Neural crest cell (in vitro differentiated cells): ENCODE results near the gene ZKSCAN1. TPM values are rescaled to one million over a fixed set of nuclear protein-coding genes. Genes with fewer than 3 reads are reported as not detected.
A peak's percentile ranks its signal among the peaks of the same experiment; 100 is the strongest.
"Not testable (repeated sequence)": the region's sequence is repeated elsewhere in the genome, so short reads cannot be mapped to it uniquely, and the experiment has no call there.

Source experiments
- DNase-seq: peaks from one replicate; pipeline ENCODE4 v3.0.0; 2021; ENCODE audit warnings: low read depth, mixed read lengths, low spot score
- H3K27ac Mint-ChIP-seq: one replicate; pipeline ENCODE4 v1.8.0; 2021; ENCODE audit warnings: mild to moderate bottlenecking, mixed read lengths; ENCODE audit not compliant: unreplicated experiment
- H3K27me3 Mint-ChIP-seq: 2 replicates; pipeline ENCODE4 v1.8.0; 2021; ENCODE audit warnings: low read depth, mild to moderate bottlenecking, mixed read lengths
- H3K36me3 Mint-ChIP-seq: 2 replicates; pipeline ENCODE4 v1.8.0; 2021; ENCODE audit warnings: low read depth, mild to moderate bottlenecking, mixed read lengths
- H3K4me1 Mint-ChIP-seq: 2 replicates; pipeline ENCODE4 v1.8.0; 2021; ENCODE audit warnings: mixed read lengths
- H3K4me3 Mint-ChIP-seq: one replicate; pipeline ENCODE4 v1.8.0; 2021; ENCODE audit warnings: mild to moderate bottlenecking, mixed read lengths
- H3K9me3 Mint-ChIP-seq: 2 replicates; pipeline ENCODE4 v1.8.0; 2021; ENCODE audit warnings: mixed read lengths
- total RNA-seq: library from RNA; stranded (reverse); gene quantifications from 2 replicates; pipeline ENCODE4 v1.2.1, GENCODE V29; 2021
- TF ChIP-seq, protein P1 (sequence below): fragments of 200-600 bp; sonication (generic); conservative IDR thresholded peaks from 2 replicates; pipeline ENCODE4 v1.5.0; 2021; ENCODE audit warnings: antibody characterized with exemption, mild to moderate bottlenecking

ZKSCAN1 gene
- total RNA-seq, 1 donor from 2014 or later = 122 TPM

GRCh38 chr7:100010901-100011300, 4.5 kb upstream of the ZKSCAN1 start:
- H3K27me3 Mint-ChIP-seq = peaks cover 25% of the 10 kb centered on the region
- no peak overlapping the region for H3K4me3 Mint-ChIP-seq
- no peaks in the 10 kb centered on the region for H3K9me3 Mint-ChIP-seq
- H3K4me1 Mint-ChIP-seq = peaks cover 6% of the 10 kb centered on the region
- no peak overlapping the region for H3K27ac Mint-ChIP-seq
- DNase-seq = no peak
- TF ChIP-seq, protein P1, sequence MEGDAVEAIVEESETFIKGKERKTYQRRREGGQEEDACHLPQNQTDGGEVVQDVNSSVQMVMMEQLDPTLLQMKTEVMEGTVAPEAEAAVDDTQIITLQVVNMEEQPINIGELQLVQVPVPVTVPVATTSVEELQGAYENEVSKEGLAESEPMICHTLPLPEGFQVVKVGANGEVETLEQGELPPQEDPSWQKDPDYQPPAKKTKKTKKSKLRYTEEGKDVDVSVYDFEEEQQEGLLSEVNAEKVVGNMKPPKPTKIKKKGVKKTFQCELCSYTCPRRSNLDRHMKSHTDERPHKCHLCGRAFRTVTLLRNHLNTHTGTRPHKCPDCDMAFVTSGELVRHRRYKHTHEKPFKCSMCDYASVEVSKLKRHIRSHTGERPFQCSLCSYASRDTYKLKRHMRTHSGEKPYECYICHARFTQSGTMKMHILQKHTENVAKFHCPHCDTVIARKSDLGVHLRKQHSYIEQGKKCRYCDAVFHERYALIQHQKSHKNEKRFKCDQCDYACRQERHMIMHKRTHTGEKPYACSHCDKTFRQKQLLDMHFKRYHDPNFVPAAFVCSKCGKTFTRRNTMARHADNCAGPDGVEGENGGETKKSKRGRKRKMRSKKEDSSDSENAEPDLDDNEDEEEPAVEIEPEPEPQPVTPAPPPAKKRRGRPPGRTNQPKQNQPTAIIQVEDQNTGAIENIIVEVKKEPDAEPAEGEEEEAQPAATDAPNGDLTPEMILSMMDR = no peak
- no peaks in the 10 kb centered on the region for H3K36me3 Mint-ChIP-seq

DNA sequence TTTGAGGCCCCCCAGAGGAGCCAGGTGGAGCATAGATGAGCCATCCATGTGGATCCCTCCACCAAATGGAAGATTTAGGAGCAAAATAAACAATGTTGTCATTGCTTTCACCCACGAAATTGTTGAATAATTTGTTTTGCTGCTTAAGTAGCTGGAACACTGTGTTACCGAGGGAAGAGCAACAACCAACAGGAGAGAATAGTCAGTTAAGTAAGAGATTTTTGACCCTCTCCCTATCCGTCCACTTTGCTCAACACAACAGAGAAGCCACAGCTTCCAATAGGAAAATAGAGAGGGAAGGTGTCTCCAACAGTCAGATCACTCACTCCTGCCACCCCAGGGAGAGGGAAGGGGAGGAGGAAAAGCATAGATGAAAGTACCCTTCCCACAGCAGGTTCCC, 3.9 kb upstream of the ZKSCAN1 start:
- Mint-ChIP-seq H3K27ac (no peak overlapping the region), H3K4me1 (peaks cover 10% of the 10 kb centered on the region), H3K36me3 (no peaks in the 10 kb centered on the region), H3K9me3 (no peaks in the 10 kb centered on the region), H3K27me3 (peaks cover 25% of the 10 kb centered on the region), H3K4me3 (peak overlapping the region; percentile 29)
- TF ChIP-seq, protein P1 = no peak
- no peak for DNase-seq

DNA sequence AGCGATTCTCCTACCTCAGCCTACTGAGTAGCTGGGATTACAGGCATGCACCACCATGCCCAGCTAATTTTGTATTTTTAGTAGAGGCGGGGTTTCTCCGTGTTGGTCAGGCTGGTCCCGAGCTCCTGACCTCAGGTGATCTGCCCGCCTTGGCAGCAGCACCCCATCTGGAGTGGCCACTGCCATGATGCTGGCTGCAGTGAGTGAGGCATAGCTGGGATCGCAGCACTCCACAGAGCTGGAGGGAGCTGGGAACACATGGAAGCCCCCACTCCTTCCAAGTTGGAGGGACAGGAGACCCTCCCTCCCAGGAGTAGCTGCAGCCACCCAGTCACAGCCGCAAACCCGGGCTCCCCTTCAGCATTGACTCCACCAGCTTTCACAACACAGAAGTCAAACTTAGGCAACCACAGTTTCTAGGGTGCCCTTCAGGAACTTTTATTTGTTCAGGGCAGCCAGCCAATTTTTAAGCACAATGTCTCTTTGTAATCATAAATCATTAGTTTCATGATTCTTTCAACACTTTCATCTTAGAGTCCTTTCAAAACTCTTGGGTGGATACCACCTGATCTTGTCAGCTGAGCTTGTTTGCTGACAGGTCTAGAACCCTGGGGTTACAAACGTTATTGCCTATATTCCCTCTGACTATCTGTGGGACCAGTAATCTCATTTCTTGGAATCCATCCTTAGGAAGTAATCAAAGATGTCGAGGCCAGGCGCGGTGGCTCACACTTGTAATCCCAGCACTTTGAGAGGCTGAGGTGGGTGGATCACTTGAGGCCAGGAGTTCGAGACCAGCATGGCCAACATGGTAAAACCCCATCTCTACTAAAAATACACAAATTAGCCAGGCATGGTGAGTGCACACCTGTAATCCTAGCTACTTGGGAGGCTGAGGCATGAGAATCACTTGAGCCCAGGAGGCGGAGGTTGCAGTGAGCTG, 2.7 kb upstream of the ZKSCAN1 start:
- DNase-seq, H3K4me3 Mint-ChIP-seq, H3K9me3 Mint-ChIP-seq, H3K36me3 Mint-ChIP-seq, H3K27ac Mint-ChIP-seq: not testable (repeated sequence)
- H3K27me3 Mint-ChIP-seq = peaks cover 25% of the 10 kb centered on the region
- peaks cover 19% of the 10 kb centered on the region for H3K4me1 Mint-ChIP-seq

GRCh38 chr7:100013328-100013676, 2.1 kb upstream of the ZKSCAN1 start:
- H3K27me3 Mint-ChIP-seq = peaks cover 22% of the 10 kb centered on the region
- DNase-seq = no peak
- H3K4me1 Mint-ChIP-seq = peaks cover 25% of the 10 kb centered on the region
- TF ChIP-seq, protein P1 = no peak
- no peak overlapping the region for H3K27ac Mint-ChIP-seq
- H3K36me3 Mint-ChIP-seq = no peaks in the 10 kb centered on the region
- no peak overlapping the region for H3K4me3 Mint-ChIP-seq
- H3K9me3 Mint-ChIP-seq = no peaks in the 10 kb centered on the region

DNA sequence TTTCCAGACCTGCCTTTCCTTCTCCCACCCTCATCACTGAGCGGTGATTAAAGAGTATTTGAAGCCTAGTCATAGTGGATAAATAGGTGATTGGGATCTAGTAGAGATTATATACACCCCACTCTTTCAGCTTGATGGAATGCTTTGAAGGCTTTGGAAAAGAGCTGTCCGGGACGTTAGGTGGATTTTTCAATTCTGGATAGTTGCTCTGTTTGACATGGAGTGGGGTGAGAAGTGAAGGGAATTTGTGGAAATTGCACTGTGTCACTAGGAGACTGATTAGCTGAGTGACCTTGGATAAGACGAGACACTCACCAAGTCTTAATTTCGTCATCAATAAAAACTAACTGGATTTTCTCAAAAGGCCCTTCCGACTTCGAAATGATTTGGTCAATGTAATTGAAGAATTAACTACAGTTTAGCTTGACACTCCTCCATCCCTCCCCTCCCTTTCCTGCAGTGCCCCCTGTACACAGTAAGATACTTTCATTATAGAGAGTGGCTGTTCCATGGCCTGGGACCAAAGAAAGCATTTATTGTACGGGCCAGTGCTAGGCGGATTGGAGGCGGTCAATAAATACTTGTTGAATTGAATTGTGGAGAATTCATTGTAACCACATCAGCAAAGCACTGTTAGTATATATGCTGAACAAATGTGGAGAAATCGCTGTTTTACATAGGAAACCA, 962 bp downstream of the ZKSCAN1 start:
- H3K9me3 Mint-ChIP-seq = no peaks in the 10 kb centered on the region
- peak; percentile 20 for DNase-seq
- H3K4me1 Mint-ChIP-seq = peaks cover 37% of the 10 kb centered on the region
- peaks cover 11% of the 10 kb centered on the region for H3K27me3 Mint-ChIP-seq
- TF ChIP-seq, protein P1 = no peak
- H3K36me3 Mint-ChIP-seq = no peaks in the 10 kb centered on the region
- peak overlapping the region; percentile 91 for H3K27ac Mint-ChIP-seq
- H3K4me3 Mint-ChIP-seq = peak overlapping the region; percentile 95

DNA sequence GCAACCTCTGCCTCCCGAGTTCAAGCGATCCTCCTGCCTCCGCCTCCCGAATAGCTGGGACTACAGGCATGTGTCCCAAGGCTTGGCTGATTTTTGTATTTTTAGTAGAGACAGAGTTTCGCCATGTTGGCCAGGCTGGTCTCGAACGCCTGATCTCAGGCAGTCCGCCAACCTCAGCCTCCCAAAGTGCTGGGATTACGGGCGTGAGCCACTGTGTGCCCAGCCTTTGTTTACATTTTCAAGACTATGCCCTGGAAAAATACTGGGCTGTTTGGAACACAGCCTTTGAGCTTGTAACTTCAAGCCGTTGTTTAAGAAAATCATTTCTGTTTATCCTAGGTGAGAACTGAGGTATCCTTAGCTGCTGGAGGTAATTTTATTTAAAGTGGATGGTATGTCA, 1.9 kb downstream of the ZKSCAN1 start:
- H3K4me1 Mint-ChIP-seq = peaks cover 37% of the 10 kb centered on the region
- peak overlapping the region; percentile 74 for H3K4me3 Mint-ChIP-seq
- H3K27ac Mint-ChIP-seq = no peak overlapping the region
- H3K27me3 Mint-ChIP-seq = peaks cover 4% of the 10 kb centered on the region
- no peaks in the 10 kb centered on the region for H3K36me3 Mint-ChIP-seq
- TF ChIP-seq, protein P1 = no peak
- no peak for DNase-seq
- H3K9me3 Mint-ChIP-seq = no peaks in the 10 kb centered on the region
